WERI-Rb-1 (cell line): Measurements from ENCODE around the gene HDHD2.

Experiments
- DNase-seq: peaks from one replicate; pipeline ENCODE4 v3.0.0-alpha.2; 2020
- H3K27ac ChIP-seq: fragments of 250-450 bp; sonication (Bioruptor Pico); 2 replicates; pipeline ENCODE4 v1.5.1; 2020; ENCODE audit warnings: mild to moderate bottlenecking, moderate library complexity
- H3K27me3 ChIP-seq: fragments of 250-450 bp; sonication (Bioruptor Pico); 2 replicates; pipeline ENCODE4 v1.5.1; 2021; ENCODE audit warnings: mild to moderate bottlenecking, low read depth, moderate library complexity; ENCODE audit not compliant: insufficient read depth, severe bottlenecking
- H3K36me3 ChIP-seq: fragments of 250-450 bp; sonication (Bioruptor Pico); 2 replicates; pipeline ENCODE4 v1.5.1; 2020; ENCODE audit warnings: mild to moderate bottlenecking, moderate library complexity
- H3K4me3 ChIP-seq: 2 replicates; pipeline ENCODE4 v1.5.1; 2011; ENCODE audit warnings: low read depth, mild to moderate bottlenecking, control low read depth, low read length
- H3K9me3 ChIP-seq: fragments of 250-450 bp; sonication (Bioruptor Pico); 2 replicates; pipeline ENCODE4 v1.5.1; 2021; ENCODE audit warnings: mild to moderate bottlenecking, moderate library complexity; ENCODE audit not compliant: severe bottlenecking
- TF ChIP-seq, protein P1 (sequence below): IDR thresholded peaks from 2 replicates; pipeline ENCODE4 v1.5.1; 2011; ENCODE audit warnings: low read depth, mild to moderate bottlenecking, control low read depth, inconsistent platforms, low read length

Gene HDHD2

GRCh38 chr18:47095810-47096209, 54.5 kb downstream of the HDHD2 start:
- no peaks in the 10 kb centered on the region for H3K9me3 ChIP-seq
- no peak for DNase-seq

DNA sequence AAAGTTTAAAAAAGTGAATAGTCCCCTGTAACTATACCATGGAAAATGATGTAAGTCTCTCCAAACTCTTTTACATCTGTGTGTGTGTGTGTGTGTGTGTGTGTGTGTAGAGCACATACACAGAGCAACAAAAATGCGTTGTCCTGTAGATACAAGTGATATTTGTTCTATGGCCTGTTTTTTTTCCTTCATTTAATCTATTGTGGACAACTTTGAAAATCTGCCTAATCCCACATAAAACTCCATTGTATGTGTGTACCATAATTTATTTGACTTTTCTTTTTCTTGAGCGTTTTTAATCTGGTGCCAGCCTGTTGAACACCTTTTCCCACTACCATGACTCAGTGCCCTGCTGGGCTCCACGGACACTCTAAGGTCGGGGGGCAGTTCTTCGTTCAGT, 62.6 kb downstream of the HDHD2 start:
- no peaks in the 10 kb centered on the region for H3K9me3 ChIP-seq
- H3K4me3 ChIP-seq = no peak overlapping the region
- DNase-seq = no peak
- H3K36me3 ChIP-seq = no peaks in the 10 kb centered on the region
- H3K27ac ChIP-seq = no peak overlapping the region
- H3K27me3 ChIP-seq = no peaks in the 10 kb centered on the region
- TF ChIP-seq, protein P1, sequence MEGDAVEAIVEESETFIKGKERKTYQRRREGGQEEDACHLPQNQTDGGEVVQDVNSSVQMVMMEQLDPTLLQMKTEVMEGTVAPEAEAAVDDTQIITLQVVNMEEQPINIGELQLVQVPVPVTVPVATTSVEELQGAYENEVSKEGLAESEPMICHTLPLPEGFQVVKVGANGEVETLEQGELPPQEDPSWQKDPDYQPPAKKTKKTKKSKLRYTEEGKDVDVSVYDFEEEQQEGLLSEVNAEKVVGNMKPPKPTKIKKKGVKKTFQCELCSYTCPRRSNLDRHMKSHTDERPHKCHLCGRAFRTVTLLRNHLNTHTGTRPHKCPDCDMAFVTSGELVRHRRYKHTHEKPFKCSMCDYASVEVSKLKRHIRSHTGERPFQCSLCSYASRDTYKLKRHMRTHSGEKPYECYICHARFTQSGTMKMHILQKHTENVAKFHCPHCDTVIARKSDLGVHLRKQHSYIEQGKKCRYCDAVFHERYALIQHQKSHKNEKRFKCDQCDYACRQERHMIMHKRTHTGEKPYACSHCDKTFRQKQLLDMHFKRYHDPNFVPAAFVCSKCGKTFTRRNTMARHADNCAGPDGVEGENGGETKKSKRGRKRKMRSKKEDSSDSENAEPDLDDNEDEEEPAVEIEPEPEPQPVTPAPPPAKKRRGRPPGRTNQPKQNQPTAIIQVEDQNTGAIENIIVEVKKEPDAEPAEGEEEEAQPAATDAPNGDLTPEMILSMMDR = no peak

More at GRCh38 chr18:47095810-47096209, 54.5 kb downstream of the HDHD2 start:
- TF ChIP-seq, protein P1 = no peak
- no peaks in the 10 kb centered on the region for H3K27me3 ChIP-seq
- no peak overlapping the region for H3K4me3 ChIP-seq
- no peaks in the 10 kb centered on the region for H3K36me3 ChIP-seq
- no peak overlapping the region for H3K27ac ChIP-seq

- Histone ChIP-seq H3K27me3 (no peaks in the 10 kb centered on the region), H3K36me3 (no peaks in the 10 kb centered on the region), H3K4me3 (no peak overlapping the region), H3K27ac (no peak overlapping the region), H3K9me3 (no peaks in the 10 kb centered on the region)
- TF ChIP-seq, protein P1 = no peak
- DNase-seq = no peak
Observed at GRCh38 chr18:47081578-47081977, 68.7 kb downstream of the HDHD2 start.

DNA sequence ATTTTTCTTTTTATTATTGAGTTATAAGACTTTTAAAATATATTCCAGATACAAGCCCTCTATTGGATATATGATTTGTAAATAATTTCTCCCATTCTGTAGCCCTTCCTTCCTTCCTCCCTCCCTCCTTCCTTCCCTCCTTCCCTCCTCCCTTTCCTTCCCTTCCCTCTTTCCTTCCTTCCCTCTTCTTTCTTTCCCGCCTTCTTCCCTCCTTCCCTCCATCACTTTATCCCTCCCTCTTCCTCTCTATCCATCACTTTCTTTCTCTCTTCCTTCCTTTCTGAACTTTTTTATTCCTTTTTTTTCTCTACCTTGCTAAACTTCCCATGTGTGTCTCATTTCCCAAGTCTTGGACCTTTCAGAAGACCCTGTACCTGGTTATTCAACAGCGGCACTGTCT, 69.4 kb downstream of the HDHD2 start:
- TF ChIP-seq, protein P1 = no peak
- no peak overlapping the region for H3K4me3 ChIP-seq
- H3K27me3 ChIP-seq = no peaks in the 10 kb centered on the region
- no peak overlapping the region for H3K27ac ChIP-seq
- H3K36me3 ChIP-seq = no peaks in the 10 kb centered on the region
- H3K9me3 ChIP-seq = no peaks in the 10 kb centered on the region
- DNase-seq = no peak

DNA sequence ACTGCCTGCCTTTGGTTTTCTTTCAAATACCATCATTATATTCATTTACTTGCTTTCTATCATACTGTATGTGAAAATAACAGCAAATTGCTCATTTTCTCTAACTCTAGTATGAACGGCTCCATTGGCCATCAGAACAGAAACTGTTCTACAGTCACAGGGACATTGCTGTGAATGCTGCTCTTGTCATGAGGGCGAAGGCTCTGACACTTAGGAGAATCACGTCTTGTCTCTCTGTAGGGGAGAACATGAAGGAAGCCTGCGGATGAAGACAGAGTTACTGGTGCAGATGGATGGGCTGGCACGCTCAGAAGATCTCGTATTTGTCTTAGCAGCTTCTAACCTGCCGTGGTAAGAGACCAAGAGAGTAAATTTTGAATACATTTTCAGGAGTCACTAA, 73.2 kb downstream of the HDHD2 start:
- no peak overlapping the region for H3K4me3 ChIP-seq
- no peaks in the 10 kb centered on the region for H3K36me3 ChIP-seq
- DNase-seq = no peak
- H3K27ac ChIP-seq = no peak overlapping the region
- H3K27me3 ChIP-seq = no peaks in the 10 kb centered on the region
- TF ChIP-seq, protein P1 = no peak
- H3K9me3 ChIP-seq = no peaks in the 10 kb centered on the region

DNA sequence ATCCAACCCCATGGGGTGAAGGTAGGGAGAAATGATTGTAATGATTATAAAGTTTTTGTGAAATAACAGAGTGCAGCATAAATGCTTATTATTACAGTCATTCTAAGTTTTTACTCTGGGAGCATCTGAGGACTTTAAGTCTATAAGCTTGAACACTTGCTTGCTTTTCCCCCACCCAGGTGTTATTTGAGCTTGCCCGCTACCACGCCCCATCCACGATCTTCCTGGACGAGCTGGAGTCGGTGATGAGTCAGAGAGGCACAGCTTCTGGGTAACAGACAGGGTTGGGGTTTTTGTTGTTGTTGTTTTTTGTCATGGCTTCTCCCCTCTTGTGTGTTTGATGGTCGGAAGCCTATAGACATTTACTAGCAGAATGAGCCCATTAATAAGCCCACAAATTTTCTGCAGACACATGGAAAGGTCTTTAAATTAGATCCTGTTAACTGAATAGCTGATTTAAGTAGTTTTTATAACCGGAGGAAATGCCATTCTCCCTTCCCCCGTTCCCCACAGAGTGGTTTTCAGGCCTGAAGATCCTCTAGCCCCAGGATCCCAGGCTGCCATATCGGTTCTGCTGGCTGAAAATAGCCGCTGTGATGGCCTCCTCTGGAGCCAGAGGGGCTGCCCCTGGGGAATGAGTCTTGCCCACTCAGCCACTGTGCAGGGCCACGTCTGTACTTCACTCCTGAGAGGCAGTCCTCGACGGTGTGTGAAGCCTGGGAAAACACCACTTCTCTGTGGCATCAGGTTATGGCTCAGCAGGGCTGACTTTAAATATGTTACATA, 75.0 kb downstream of the HDHD2 start:
- DNase-seq = no peak
- TF ChIP-seq, protein P1 = no peak
- Histone ChIP-seq H3K27ac (no peak overlapping the region), H3K36me3 (no peaks in the 10 kb centered on the region), H3K27me3 (no peaks in the 10 kb centered on the region), H3K9me3 (no peaks in the 10 kb centered on the region), H3K4me3 (no peak overlapping the region)
